Measurements from ENCODE around the gene STIM1. TPM values are rescaled to one million over a fixed set of nuclear protein-coding genes. Genes with fewer than 3 reads are reported as not detected.

The STIM1 gene
- total RNA-seq, 1 experiment from 2014 or later: 55.1 TPM

- ChIA-PET POLR2A (interaction anchor here (0.6 to 2.2 kb wide), 10 partner anchors 8 to 462 kb away, joined by 3 to 11 read pairs (median 4); partner anchors contain the start of genes NUP98, PGAP2, STIM1 and ZNF195), CTCF (interaction anchor here (0.5 to 3.1 kb wide), 27 partner anchors 8 to 247 kb away, joined by 3 to 63 read pairs (median 5); partner anchors contain the start of genes PGAP2 and STIM1)
- Mint-ChIP-seq H3K36me3 (ENCODE audit: insufficient read depth, unreplicated experiment) (no peaks in the 10 kb centered on the region), H3K4me1 (ENCODE audit: low read depth, unreplicated experiment) (peaks cover 10% of the 10 kb centered on the region), H3K9me3 (ENCODE audit: unreplicated experiment) (no peaks in the 10 kb centered on the region), H3K4me3 (ENCODE audit: unreplicated experiment) (peak within 1 kb of the TSS; percentile 96), H3K27me3 (ENCODE audit: insufficient read depth, unreplicated experiment) (no peaks in the 10 kb centered on the region), H3K27ac (ENCODE audit: unreplicated experiment) (peak within 1 kb of the TSS; percentile 84)
- intact Hi-C loops (cut with micrococcal nuclease; ENCODE audit: unreplicated experiment): loop anchor here (1.0 kb wide), 2 partner anchors 44 to 231 kb away; partner anchors contain the start of gene NUP98
- BruUV-seq (replicated peaks): no TSS peak
- H3K9me3 ChIP-seq: no peaks in the 10 kb centered on the region
- no peaks in the 10 kb centered on the region for H3K27me3 ChIP-seq (replicated peaks; ENCODE audit: control insufficient read depth, insufficient read depth, low read length)
- H3K4me3 ChIP-seq (ENCODE audit: low read depth, low read length): peak within 1 kb of the TSS; percentile 68
- peaks cover 9% of the 10 kb centered on the region; the same call in 1 of the 2 replicates for H3K4me1 ChIP-seq
- H3K36me3 ChIP-seq (ENCODE audit: control insufficient read depth, insufficient read depth, low read length): no peaks in the 10 kb centered on the region
- peak; percentile 81 to 89 for DNase-seq
- no peak for TF ChIP-seq CTCF (IDR thresholded peaks at IDR 0.05; ENCODE audit: insufficient read depth in 1 of 2, low read depth in 1 of 2, low read length in 1 of 2, severe bottlenecking in 1 of 2, unreplicated experiment in 1 of 2)
Observed at GRCh38 chr11:3840870-3841425, 14.5 kb upstream of the STIM1 start, which contains the start of gene RHOG. Gene RHOG (minus strand): TSS chr11:3840959. CDS start chr11:3828138, 12,821 bp downstream.

GRCh38 chr11:3841426-3842350 is 13.8 kb upstream of the STIM1 start:
- peak overlapping the region; percentile 96 for H3K4me3 Mint-ChIP-seq (ENCODE audit: unreplicated experiment)

More at GRCh38 chr11:3841426-3842350, 13.8 kb upstream of the STIM1 start:
- H3K4me3 ChIP-seq (ENCODE audit: low read depth, low read length): peak overlapping the region; percentile 68
- intact Hi-C loops (cut with micrococcal nuclease; ENCODE audit: unreplicated experiment): loop anchor here (1.0 kb wide), 2 partner anchors 44 to 231 kb away; partner anchors contain the start of gene NUP98
- Mint-ChIP-seq H3K4me1 (ENCODE audit: low read depth, unreplicated experiment) (peaks cover 10% of the 10 kb centered on the region), H3K27me3 (ENCODE audit: insufficient read depth, unreplicated experiment) (no peaks in the 10 kb centered on the region), H3K27ac (ENCODE audit: unreplicated experiment) (peak overlapping the region; percentile 84), H3K9me3 (ENCODE audit: unreplicated experiment) (no peaks in the 10 kb centered on the region), H3K36me3 (ENCODE audit: insufficient read depth, unreplicated experiment) (no peaks in the 10 kb centered on the region)
- ChIA-PET CTCF (interaction anchor here (0.5 to 3.1 kb wide), 24 partner anchors 8 to 246 kb away, joined by 3 to 63 read pairs (median 5); partner anchors contain the start of genes PGAP2 and STIM1), POLR2A (interaction anchor here (0.6 to 2.2 kb wide), 7 partner anchors 13 to 254 kb away, joined by 3 to 11 read pairs (median 4); partner anchors contain the start of genes NUP98, PGAP2 and STIM1)
- peak; percentile 88 to 94 for DNase-seq
- H3K27me3 ChIP-seq (replicated peaks; ENCODE audit: control insufficient read depth, insufficient read depth, low read length): no peaks in the 10 kb centered on the region
- no peaks in the 10 kb centered on the region for H3K36me3 ChIP-seq (ENCODE audit: control insufficient read depth, insufficient read depth, low read length)
- peaks cover 9% of the 10 kb centered on the region; the same call in 1 of the 2 replicates for H3K4me1 ChIP-seq
- BruUV-seq (replicated peaks): TSS peak; percentile 84
- H3K9me3 ChIP-seq: no peaks in the 10 kb centered on the region
- peak; percentile 77 to 95 for TF ChIP-seq CTCF (IDR thresholded peaks at IDR 0.05; ENCODE audit: insufficient read depth in 1 of 2, low read depth in 1 of 2, low read length in 1 of 2, severe bottlenecking in 1 of 2, unreplicated experiment in 1 of 2)

Measured in Caco-2 (cell line).